ENCODE data around the gene ATG14.

GRCh38 chr14:55410876-55411275 is 754 bp downstream of the ATG14 start:
- no peak for TF ChIP-seq CTCF (IDR thresholded peaks at IDR 0.05)
- TF ChIP-seq POLR2A (IDR thresholded peaks at IDR 0.05) = no peak
